H9 (cell line): ENCODE results near the gene MNS1. TPM values are rescaled to one million over a fixed set of nuclear protein-coding genes. Genes with fewer than 3 reads are reported as not detected.

ENCODE experiments used
- DNase-seq: peaks from one replicate; pipeline ENCODE4 v3.0.0-alpha.2; 2017
- H2AFZ ChIP-seq: one replicate; pipeline ENCODE4 v1.6.1; 2013; ENCODE audit warnings: mild to moderate bottlenecking, low read length, control low read depth, moderate library complexity
- H2AK5ac ChIP-seq: 2 replicates; pipeline ENCODE4 v1.6.1; 2013; ENCODE audit warnings: low read length, control low read depth, mixed read lengths; ENCODE audit not compliant: insufficient read length
- H2BK120ac ChIP-seq: one replicate; pipeline ENCODE4 v1.6.1; 2013; ENCODE audit warnings: low read depth, mild to moderate bottlenecking, low read length, control low read depth, inconsistent platforms; ENCODE audit not compliant: poor library complexity, severe bottlenecking
- H2BK12ac ChIP-seq: 2 replicates; pipeline ENCODE4 v1.6.1; 2013; ENCODE audit warnings: low read length, control low read depth, mixed read lengths, low read depth; ENCODE audit not compliant: insufficient read length
- H2BK15ac ChIP-seq: 2 replicates; pipeline ENCODE4 v1.6.1; 2013; ENCODE audit warnings: low read depth, low read length, control low read depth
- H2BK20ac ChIP-seq: one replicate; pipeline ENCODE4 v1.6.1; 2013; ENCODE audit warnings: low read depth, mild to moderate bottlenecking, low read length, control low read depth, inconsistent platforms; ENCODE audit not compliant: poor library complexity, severe bottlenecking
- H2BK5ac ChIP-seq: 2 replicates; pipeline ENCODE4 v1.6.1; 2013; ENCODE audit warnings: low read length, control low read depth, mixed read lengths; ENCODE audit not compliant: insufficient read length
- H3K14ac ChIP-seq: 2 replicates; pipeline ENCODE4 v1.6.1; 2013; ENCODE audit warnings: low read length, control low read depth; ENCODE audit not compliant: insufficient read depth
- H3K18ac ChIP-seq: 2 replicates; pipeline ENCODE4 v1.6.1; 2013; ENCODE audit warnings: low read depth, mild to moderate bottlenecking, mixed read lengths, low read length, control low read depth; ENCODE audit not compliant: insufficient read length
- H3K23ac ChIP-seq: 2 replicates; pipeline ENCODE4 v1.6.1; 2013; ENCODE audit warnings: low read length, control low read depth, mixed read lengths, low read depth; ENCODE audit not compliant: insufficient read length
- H3K23me2 ChIP-seq: 2 replicates; pipeline ENCODE4 v1.6.1; 2013; ENCODE audit warnings: low read depth, mild to moderate bottlenecking, mixed read lengths, low read length, control low read depth; ENCODE audit not compliant: insufficient read length, poor library complexity, severe bottlenecking
- H3K27ac ChIP-seq: 2 replicates; pipeline ENCODE4 v1.5.1; 2013; ENCODE audit warnings: low read length, control low read depth, mixed read lengths, low read depth; ENCODE audit not compliant: insufficient read length
- H3K27me3 ChIP-seq: 2 replicates; pipeline ENCODE4 v1.6.1; 2013; ENCODE audit warnings: low read length, control low read depth, inconsistent platforms; ENCODE audit not compliant: insufficient read depth
- H3K4ac ChIP-seq: 2 replicates; pipeline ENCODE4 v1.6.1; 2013; ENCODE audit warnings: low read depth, mild to moderate bottlenecking, control low read depth, inconsistent platforms, low read length, moderate library complexity
- H3K4me1 ChIP-seq: 2 replicates; pipeline ENCODE4 v1.6.1; 2013; ENCODE audit warnings: low read length, control low read depth, inconsistent platforms; ENCODE audit not compliant: insufficient read depth
- H3K4me2 ChIP-seq: 2 replicates; pipeline ENCODE4 v1.6.1; 2013; ENCODE audit warnings: low read length, control low read depth, mixed read lengths; ENCODE audit not compliant: insufficient read length, insufficient read depth
- H3K56ac ChIP-seq: 2 replicates; pipeline ENCODE4 v1.6.1; 2013; ENCODE audit warnings: low read depth, mild to moderate bottlenecking, mixed read lengths, low read length, control low read depth; ENCODE audit not compliant: insufficient read length
- H3K79me1 ChIP-seq: 2 replicates; pipeline ENCODE4 v1.6.1; 2013; ENCODE audit warnings: low read depth, mild to moderate bottlenecking, moderate library complexity, low read length, control low read depth, inconsistent platforms; ENCODE audit not compliant: insufficient read depth, poor library complexity, severe bottlenecking
- H3K79me2 ChIP-seq: 2 replicates; pipeline ENCODE4 v1.6.1; 2013; ENCODE audit warnings: low read length, control low read depth, inconsistent platforms; ENCODE audit not compliant: insufficient read depth
- H3K9ac ChIP-seq: 2 replicates; pipeline ENCODE4 v1.6.1; 2013; ENCODE audit warnings: low read length, control low read depth, mixed read lengths; ENCODE audit not compliant: insufficient read length; ENCODE audit errors: extremely low read depth
- H3K9me3 ChIP-seq: one replicate; pipeline ENCODE4 v1.6.1; 2013; ENCODE audit warnings: low read depth, low read length, inconsistent platforms; ENCODE audit not compliant: control insufficient read depth
- H3T11ph ChIP-seq: one replicate; pipeline ENCODE4 v1.6.1; 2013; ENCODE audit warnings: mild to moderate bottlenecking, low read length, control low read depth, inconsistent platforms
- H4K20me1 ChIP-seq: one replicate; pipeline ENCODE4 v1.6.1; 2013; ENCODE audit not compliant: control insufficient read depth, insufficient read length, insufficient read depth
- H4K5ac ChIP-seq: 2 replicates; pipeline ENCODE4 v1.6.1; 2013; ENCODE audit warnings: low read depth, mild to moderate bottlenecking, mixed read lengths, low read length, control low read depth; ENCODE audit not compliant: insufficient read length
- H4K8ac ChIP-seq: replicated peaks from 2 replicates; pipeline ENCODE4 v1.6.1; 2013; ENCODE audit warnings: low read length, control low read depth, mixed read lengths, low read depth; ENCODE audit not compliant: insufficient read length
- H4K91ac ChIP-seq: 2 replicates; pipeline ENCODE4 v1.6.1; 2013; ENCODE audit warnings: low read depth, mild to moderate bottlenecking, moderate library complexity, mixed read lengths, low read length, control low read depth; ENCODE audit not compliant: insufficient read length
- H3K27ac Mint-ChIP-seq, 3 experiments: 2 replicates in 2 of 3; 3 replicates in 1 of 3; pipeline ENCODE4 v1.8.0; 2020 to 2021; ENCODE audit warnings: mixed read lengths in 3 of 3, mild to moderate bottlenecking in 1 of 3, moderate library complexity in 1 of 3
- H3K27me3 Mint-ChIP-seq: 2 replicates; pipeline ENCODE4 v1.8.0; 2021; ENCODE audit warnings: low read depth, mild to moderate bottlenecking, moderate library complexity, mixed read lengths
- H3K36me3 Mint-ChIP-seq, 3 experiments: 2 replicates in 2 of 3; 3 replicates in 1 of 3; pipeline ENCODE4 v1.8.0; 2020 to 2021; ENCODE audit warnings: low read depth in 3 of 3, mixed read lengths in 3 of 3; ENCODE audit not compliant: insufficient read depth in 1 of 3
- H3K4me1 Mint-ChIP-seq, 2 experiments: 2 replicates each; pipeline ENCODE4 v1.8.0; 2020; ENCODE audit warnings: mixed read lengths in 2 of 2
- H3K4me3 Mint-ChIP-seq, 2 experiments: 2 replicates in 1 of 2; 3 replicates in 1 of 2; pipeline ENCODE4 v1.8.0; 2020 to 2021; ENCODE audit warnings: mild to moderate bottlenecking in 2 of 2, mixed read lengths in 2 of 2, moderate library complexity in 1 of 2
- H3K9me3 Mint-ChIP-seq, 2 experiments: 2 replicates in 1 of 2; 3 replicates in 1 of 2; pipeline ENCODE4 v1.8.0; 2020; ENCODE audit warnings: mild to moderate bottlenecking in 2 of 2, mixed read lengths in 2 of 2, moderate library complexity in 1 of 2
- WGBS: extraction: QIAGEN DNeasy Blood & Tissue Kit; methylation state at CpG from one replicate; pipeline ENCODE4 v1.1.7; 2013; ENCODE audit warnings: missing lambda C conversion rate, low lambda C conversion rate, mixed read lengths; ENCODE audit not compliant: insufficient read length; ENCODE audit errors: extremely low coverage; 5-methylcytosine and 5-hydroxymethylcytosine counted together
- total RNA-seq: library from RNA; stranded (reverse); gene quantifications from 2 replicates; pipeline ENCODE4 v1.2.1, GENCODE V29; 2021
- TF ChIP-seq, protein P1 (sequence below): fragments of 200-600 bp; sonication (generic); conservative IDR thresholded peaks from 3 replicates; pipeline ENCODE4 v1.8.0; 2021; ENCODE audit warnings: antibody characterized with exemption, mild to moderate bottlenecking

MNS1 gene
- total RNA-seq, 1 experiment from 2014 or later, result 4.2 TPM

DNA sequence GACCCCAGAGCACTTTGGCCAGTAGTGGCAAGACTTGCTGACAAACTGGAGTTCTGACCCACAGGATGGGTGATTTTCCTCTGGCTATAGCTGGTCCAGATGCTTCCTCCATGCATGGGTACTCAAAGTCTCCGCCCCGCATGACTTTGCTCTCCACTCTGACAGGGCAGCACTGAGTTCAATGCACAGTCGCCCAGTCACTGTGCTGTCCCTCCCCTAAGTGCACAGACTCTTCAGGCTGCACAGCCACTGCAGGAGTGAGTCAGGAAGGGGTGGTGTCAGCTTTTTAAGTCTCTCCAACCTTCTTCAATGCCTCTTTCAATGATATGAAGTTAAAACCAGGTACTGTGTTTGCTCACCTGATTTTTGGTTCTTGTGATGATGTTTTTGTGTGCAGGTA is 81.9 kb downstream of the MNS1 start:
- Histone ChIP-seq H4K5ac (no peak overlapping the region), H3K4me1 (no peaks in the 10 kb centered on the region), H3T11ph (no peak overlapping the region), H3K4me2 (no peak overlapping the region), H4K8ac (no peak overlapping the region), H2BK12ac (no peak overlapping the region), H2AK5ac (no peak overlapping the region), H4K91ac (no peak overlapping the region), H3K23me2 (no peaks in the 10 kb centered on the region), H3K27ac (no peak overlapping the region), H2AFZ (no peak overlapping the region), H3K14ac (no peak overlapping the region; the same call in 1 of the 2 replicates), H3K79me2 (no peaks in the 10 kb centered on the region), H3K9ac (no peak overlapping the region), H3K56ac (no peak overlapping the region), H3K79me1 (peaks cover 3% of the 10 kb centered on the region), H2BK20ac (no peak overlapping the region), H3K4ac (no peak overlapping the region), H4K20me1 (no peaks in the 10 kb centered on the region), H3K9me3 (no peaks in the 10 kb centered on the region), H2BK5ac (no peak overlapping the region), H2BK15ac (no peak overlapping the region), H3K18ac (no peak overlapping the region), H3K27me3 (no peaks in the 10 kb centered on the region), H2BK120ac (no peak overlapping the region), H3K23ac (no peak overlapping the region)
- WGBS, result no CpG with 5 or more reads among the region's 3 CpGs
- H3K27ac Mint-ChIP-seq, result peak overlapping the region in 1 of 3 experiments; percentile 21; a peak in 2 of 7 replicates
- H3K27me3 Mint-ChIP-seq, result no peaks in the 10 kb centered on the region
- peaks cover 9 to 28% (median 16%) of the 10 kb centered on the region in 3 experiments for H3K36me3 Mint-ChIP-seq
- H3K9me3 Mint-ChIP-seq, result peaks cover 4 to 7% of the 10 kb centered on the region in 2 experiments
- DNase-seq, result no peak
- TF ChIP-seq, protein P1, sequence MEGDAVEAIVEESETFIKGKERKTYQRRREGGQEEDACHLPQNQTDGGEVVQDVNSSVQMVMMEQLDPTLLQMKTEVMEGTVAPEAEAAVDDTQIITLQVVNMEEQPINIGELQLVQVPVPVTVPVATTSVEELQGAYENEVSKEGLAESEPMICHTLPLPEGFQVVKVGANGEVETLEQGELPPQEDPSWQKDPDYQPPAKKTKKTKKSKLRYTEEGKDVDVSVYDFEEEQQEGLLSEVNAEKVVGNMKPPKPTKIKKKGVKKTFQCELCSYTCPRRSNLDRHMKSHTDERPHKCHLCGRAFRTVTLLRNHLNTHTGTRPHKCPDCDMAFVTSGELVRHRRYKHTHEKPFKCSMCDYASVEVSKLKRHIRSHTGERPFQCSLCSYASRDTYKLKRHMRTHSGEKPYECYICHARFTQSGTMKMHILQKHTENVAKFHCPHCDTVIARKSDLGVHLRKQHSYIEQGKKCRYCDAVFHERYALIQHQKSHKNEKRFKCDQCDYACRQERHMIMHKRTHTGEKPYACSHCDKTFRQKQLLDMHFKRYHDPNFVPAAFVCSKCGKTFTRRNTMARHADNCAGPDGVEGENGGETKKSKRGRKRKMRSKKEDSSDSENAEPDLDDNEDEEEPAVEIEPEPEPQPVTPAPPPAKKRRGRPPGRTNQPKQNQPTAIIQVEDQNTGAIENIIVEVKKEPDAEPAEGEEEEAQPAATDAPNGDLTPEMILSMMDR, result no peak
- H3K4me1 Mint-ChIP-seq, result no peaks in the 10 kb centered on the region
- H3K4me3 Mint-ChIP-seq, result no peak overlapping the region

Other genes with a start within 250 kb of the MNS1 start
- gene RFX7, start 221.3 kb downstream of the MNS1 start, total RNA-seq, result 40.4 and 43.4 TPM in 2 replicates
- 8.4 and 8.9 TPM in 2 replicates for gene TEX9, start 99.7 kb downstream of the MNS1 start, total RNA-seq